Measurements from ENCODE around the gene LBP.
"Not testable (repeated sequence)": the region's sequence is repeated elsewhere in the genome, so short reads cannot be mapped to it uniquely, and the experiment has no call there.

The LBP gene, protein sequence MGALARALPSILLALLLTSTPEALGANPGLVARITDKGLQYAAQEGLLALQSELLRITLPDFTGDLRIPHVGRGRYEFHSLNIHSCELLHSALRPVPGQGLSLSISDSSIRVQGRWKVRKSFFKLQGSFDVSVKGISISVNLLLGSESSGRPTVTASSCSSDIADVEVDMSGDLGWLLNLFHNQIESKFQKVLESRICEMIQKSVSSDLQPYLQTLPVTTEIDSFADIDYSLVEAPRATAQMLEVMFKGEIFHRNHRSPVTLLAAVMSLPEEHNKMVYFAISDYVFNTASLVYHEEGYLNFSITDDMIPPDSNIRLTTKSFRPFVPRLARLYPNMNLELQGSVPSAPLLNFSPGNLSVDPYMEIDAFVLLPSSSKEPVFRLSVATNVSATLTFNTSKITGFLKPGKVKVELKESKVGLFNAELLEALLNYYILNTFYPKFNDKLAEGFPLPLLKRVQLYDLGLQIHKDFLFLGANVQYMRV

DNA sequence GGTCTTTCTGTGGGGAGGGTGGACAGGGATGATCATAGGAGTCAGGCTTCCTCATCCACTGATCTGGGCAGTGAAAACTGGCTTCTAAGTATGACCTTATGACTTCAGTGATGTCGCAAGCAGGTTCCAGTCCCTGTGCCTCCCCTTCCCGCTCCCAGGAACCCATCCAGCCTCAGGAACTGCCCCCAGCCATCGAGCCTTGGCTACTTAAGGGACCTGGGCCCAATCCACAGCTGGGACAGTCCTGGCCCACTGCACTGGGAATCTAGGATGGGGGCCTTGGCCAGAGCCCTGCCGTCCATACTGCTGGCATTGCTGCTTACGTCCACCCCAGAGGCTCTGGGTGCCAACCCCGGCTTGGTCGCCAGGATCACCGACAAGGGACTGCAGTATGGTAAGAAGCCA, at the start of gene LBP:
Gene LBP (plus strand): TSS at position 236 of the 405 bp plus-strand sequence. CDS start 35 bp downstream, at position 271.
- no peak for DNase-seq

- DNase-seq = no peak
These were observed 48.2 kb upstream of the LBP start for GRCh38 chr20:38297916-38298674.

DNA sequence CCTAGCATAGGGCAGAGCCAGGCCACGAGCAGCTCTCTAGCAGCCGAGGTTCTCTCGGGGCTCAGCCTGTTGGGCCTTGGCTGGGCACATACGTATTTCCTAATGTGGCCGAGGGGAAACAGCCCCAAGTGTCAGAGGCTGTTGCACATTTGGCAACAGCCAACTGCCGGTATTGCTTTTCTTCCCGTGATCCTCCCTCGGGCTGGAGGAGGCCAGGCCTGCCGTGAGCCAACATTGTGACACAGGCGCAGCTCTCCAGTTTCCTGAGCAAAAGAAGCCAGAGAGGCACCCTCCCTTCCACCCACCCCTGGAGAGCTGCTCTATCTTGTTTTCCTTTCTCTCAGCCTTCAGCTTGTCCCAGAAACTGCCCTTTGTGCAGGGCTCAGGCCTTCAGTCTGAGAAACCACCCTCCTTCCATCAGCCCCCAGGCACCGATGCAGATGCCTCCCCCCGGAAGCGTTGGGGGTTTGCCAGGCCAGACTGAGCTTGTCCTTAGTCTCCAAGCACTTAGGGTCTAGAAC, 47.5 kb upstream of the LBP start:
- no peak for DNase-seq

GRCh38 chr20:38299963-38300362, 46.3 kb upstream of the LBP start:
- no peak for DNase-seq

DNA sequence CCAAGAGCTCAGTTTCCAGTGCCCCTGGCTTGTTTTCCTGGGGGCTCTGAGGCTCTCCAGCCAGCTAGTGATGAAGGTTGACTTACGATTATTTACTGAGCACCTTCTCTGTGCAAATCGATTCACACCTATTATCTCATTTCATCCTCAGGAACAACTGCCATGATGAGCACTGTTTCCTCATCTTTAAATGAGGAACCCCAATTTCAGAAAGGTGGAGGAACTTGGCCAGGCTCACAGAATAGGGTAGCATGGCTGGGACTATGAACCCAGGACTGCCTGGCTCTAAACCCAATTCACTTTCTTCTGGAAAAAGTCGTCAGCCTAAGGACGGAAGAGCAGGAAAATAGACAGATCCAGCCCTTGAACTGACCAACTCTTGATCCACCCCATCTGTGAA, 45.8 kb upstream of the LBP start:
- DNase-seq = no peak

- DNase-seq = no peak
These were observed 45.0 kb upstream of the LBP start for GRCh38 chr20:38301309-38301708.

DNA sequence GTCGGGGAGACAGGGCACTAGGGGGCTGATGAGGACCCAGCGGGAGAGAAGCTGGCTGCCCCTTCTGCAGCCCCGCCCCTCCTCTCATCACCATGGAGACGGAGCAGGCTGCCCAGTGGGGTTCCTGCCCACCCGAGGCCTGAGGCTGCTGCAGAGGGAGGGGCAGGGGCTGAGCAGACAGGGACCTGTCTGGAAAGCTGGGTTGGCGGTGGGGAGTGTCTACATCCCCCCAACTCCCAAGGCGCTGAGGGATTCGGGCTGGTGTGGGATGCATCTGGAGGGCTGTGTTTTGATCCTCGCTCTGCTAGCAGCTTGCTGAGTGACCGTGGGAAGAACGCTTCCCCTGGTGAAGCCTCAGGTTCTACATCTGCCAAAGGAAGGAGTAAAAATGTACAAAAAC, 43.5 kb upstream of the LBP start:
- no peak for DNase-seq

GRCh38 chr20:38303908-38304379, 42.3 kb upstream of the LBP start, which contains the start of gene BPI:
Gene BPI, plus strand, starts transcription at chr20:38304156. Its CDS starts 68 bp downstream, at chr20:38304224.
- peak; percentile 93 for DNase-seq

- peak; percentile 72 for DNase-seq
These were observed 41.3 kb upstream of the LBP start for GRCh38 chr20:38304845-38305447.

DNA sequence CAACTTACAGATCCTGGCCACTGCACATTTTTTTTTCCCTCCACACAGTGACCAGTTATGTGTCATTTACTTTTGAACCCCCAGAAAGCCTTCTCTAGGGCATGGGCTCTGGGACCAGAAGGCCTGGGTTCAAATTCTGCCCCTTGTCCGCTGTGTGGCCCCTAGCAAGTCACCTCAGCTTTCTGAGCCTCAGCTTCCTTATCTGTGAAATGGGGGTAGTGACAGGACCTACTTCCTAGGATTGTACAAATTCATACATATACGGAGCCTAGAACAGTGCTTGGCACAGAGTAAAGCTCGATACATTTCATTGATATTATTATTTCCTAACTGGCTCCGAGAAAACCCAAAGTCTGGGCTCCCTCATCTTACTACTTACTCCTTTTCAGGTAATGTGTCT, 40.7 kb upstream of the LBP start:
- DNase-seq = no peak

- no peak for DNase-seq
These were observed 39.9 kb upstream of the LBP start for GRCh38 chr20:38306379-38306778.

- DNase-seq = no peak
These were observed 38.8 kb upstream of the LBP start for GRCh38 chr20:38307371-38308046.

DNA sequence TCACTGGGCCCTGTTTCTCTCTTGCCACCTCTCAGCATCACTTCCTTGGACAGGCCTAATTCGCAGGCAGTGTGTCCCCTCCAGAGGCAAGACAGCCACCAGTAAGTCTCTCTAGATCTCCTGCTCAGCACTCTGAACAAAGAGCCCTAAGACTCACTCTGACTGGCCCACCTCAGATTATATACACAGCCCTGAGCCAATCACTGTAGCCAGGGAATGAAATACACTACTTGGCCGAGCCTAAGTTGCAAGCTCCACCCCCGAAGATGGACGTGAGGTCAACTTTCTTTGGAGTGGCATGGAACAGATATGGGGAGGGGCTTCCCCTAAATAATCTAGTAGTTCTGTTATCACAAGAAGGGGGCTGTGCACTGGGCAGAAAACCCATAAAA, 38.2 kb upstream of the LBP start:
- DNase-seq = peak; percentile 19

DNA sequence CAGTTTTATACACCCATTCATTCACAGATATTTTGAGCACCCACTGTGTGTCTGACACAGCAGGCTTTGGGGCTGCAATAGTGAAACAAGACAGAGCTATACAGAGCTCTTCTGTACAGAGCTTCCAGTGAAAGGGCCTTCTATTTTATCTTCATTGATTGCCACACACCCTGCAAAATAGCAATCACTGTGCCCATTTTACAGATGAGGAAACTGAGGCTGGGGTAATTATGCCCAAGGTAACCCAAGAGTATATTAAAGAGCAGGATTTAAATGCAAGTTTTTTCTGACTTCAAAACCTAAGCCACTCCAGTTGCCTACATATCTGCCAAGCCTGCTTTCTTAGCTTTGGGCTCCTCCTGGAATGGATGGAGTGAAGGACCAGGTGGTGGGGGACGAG, 37.8 kb upstream of the LBP start:
- DNase-seq = no peak

DNA sequence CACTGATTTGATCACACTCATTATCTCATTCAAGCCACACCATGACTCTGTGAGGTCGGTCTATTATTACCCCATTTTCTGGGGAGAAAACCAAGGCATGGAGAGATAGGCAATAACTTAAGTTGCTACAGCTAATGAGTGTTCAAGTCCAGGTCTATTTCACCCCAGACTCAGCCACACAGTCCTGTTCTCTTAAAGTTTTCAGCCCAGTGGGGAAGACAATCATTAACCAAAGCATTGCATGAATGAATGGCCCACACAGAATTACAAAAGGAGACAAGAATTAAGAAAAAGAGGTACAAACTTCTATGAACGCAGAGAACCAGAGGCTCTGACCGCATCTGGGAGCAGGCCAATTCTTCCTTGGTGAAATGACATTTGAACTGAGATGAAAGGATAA, 35.2 kb upstream of the LBP start:
- DNase-seq = no peak

- no peak for DNase-seq
These were observed 34.8 kb upstream of the LBP start for GRCh38 chr20:38311491-38311890.

GRCh38 chr20:38313676-38314075, 32.6 kb upstream of the LBP start:
- DNase-seq = no peak

GRCh38 chr20:38314350-38314749, 31.9 kb upstream of the LBP start:
- DNase-seq = not testable (repeated sequence)

GRCh38 chr20:38315290-38315966, 30.9 kb upstream of the LBP start:
- no peak for DNase-seq

DNA sequence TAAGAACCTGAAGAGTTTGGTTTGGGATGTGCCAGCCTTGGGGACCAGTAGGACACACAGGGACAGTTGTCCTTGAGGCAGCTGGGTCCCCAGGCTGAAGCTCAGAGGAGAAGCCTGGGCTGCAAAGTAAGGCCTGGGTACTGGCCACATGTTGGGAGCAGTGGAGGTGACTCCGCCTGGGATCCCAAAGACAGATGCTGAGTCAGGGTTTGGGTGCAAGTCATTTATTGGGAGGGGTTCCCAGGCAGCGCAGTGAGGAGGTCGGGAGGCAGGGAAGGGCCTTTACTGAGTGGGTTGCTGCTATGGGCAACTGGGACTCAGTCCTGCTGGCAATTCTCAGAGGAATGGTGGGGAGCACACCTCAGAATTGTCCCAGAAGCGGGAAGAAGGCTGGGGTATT, 29.9 kb upstream of the LBP start:
- DNase-seq = no peak

DNA sequence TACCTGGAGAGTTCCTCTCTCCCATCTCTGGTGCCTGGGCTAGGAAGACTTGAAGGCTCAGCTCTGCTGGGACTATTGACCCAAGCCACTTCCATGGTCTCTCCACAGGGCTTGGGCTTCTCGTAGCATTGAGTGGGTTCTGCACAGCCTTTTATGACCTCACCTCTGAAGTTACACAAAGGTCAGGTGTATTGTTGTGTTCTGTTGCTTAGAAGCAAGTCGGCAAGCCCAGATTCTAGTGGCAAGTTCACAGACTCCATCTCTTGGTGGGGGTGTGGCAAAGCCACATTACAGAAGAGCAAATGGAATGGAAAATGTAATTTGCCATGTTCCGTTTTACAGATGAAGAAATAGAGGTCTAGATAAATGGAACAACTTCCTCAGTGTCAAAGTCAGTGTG, 28.9 kb upstream of the LBP start:
- DNase-seq = no peak

DNA sequence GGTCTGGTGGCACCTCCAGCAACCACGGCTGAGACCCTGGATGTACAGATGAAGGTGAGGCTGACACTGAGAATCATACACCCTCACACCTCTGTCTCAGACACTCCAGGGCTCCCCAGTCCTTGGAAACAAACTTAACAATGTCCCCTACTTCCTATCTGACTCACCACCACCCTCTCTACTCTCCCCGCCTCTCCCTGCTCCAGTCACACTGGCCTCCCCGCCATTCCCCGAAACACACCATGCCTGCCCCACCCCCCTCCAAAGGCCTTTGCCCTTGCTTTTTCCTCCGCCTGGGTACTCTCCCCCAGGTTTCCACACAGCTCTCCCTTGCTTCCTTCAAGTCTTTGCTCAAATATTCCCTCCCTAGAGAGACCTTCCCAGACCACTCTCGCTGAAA, 26.1 kb upstream of the LBP start:
- DNase-seq = no peak

All from OCI-M1 (cell line).